B cell (primary cell): ENCODE measurements around the gene DIABLO. TPM values are rescaled to one million over a fixed set of nuclear protein-coding genes. Genes with fewer than 3 reads are reported as not detected.

Experiments used
- ATAC-seq: fragments of 200-7000 bp; cut with Tn5 transposase; one replicate; pipeline ENCODE4 v1.10.0; 2021; ENCODE audit warnings: low read depth, mild to moderate bottlenecking, moderate number of reproducible peaks, moderate library complexity
- CTCF ChIA-PET: fragments of 350-600 bp; sonication (Branson Sonifier 250); formaldehyde crosslinking; loops from one replicate; lab custom pipeline; 2021; ENCODE audit warnings: antibody characterized with exemption, inconsistent platforms; lab: Charles Lee
- POLR2A ChIA-PET: fragments of 350-600 bp; sonication (Branson Sonifier 250); formaldehyde crosslinking; loops from one replicate; lab custom pipeline; 2021; ENCODE audit warnings: antibody characterized with exemption; lab: Charles Lee
- DNase-seq: peaks from one replicate; pipeline ENCODE4 v3.0.0; 2013
- H2AFZ ChIP-seq: 2 replicates; pipeline ENCODE4 v1.6.1; 2012; ENCODE audit warnings: mild to moderate bottlenecking, low read depth, low read length; ENCODE audit not compliant: insufficient read depth, poor library complexity, severe bottlenecking
- H3K27ac ChIP-seq, 2 donors: 1 replicate in 1 of 2; 2 replicates in 1 of 2; pipeline ENCODE4 v1.5.1; 2012 to 2013; ENCODE audit warnings: low read length in 2 of 2, mild to moderate bottlenecking in 2 of 2, moderate library complexity in 1 of 2
- H3K27me3 ChIP-seq, 4 experiments: fragments of 200-600 bp in 1 of 4; sonication (generic) in 1 of 4; replicated peaks in 1 of 4; 1 replicate in 2 of 4; 2 replicates in 2 of 4; pipeline versions ENCODE4 v1.6.1 to v1.7.0; 2013 to 2016; ENCODE audit warnings: low read length in 3 of 4, mild to moderate bottlenecking in 2 of 4, mixed read lengths in 1 of 4, moderate library complexity in 1 of 4; ENCODE audit not compliant: insufficient read depth in 4 of 4, control insufficient read depth in 3 of 4; ENCODE audit errors: control extremely low read depth in 1 of 4
- H3K36me3 ChIP-seq, 2 experiments: replicated peaks in 1 of 2; 1 replicate in 1 of 2; 2 replicates in 1 of 2; pipeline versions ENCODE4 v1.6.1 to v1.7.1; 2013; ENCODE audit warnings: low read length in 1 of 2; ENCODE audit not compliant: insufficient read depth in 2 of 2, control insufficient read depth in 1 of 2; ENCODE audit errors: control extremely low read depth in 1 of 2, extremely low read depth in 1 of 2
- H3K4me1 ChIP-seq, 2 donors: fragments of 200-600 bp in 1 of 2; sonication (generic) in 1 of 2; 1 replicate in 1 of 2; 2 replicates in 1 of 2; pipeline versions ENCODE4 v1.5.1 to v1.6.1; 2013 to 2017; ENCODE audit warnings: low read length in 2 of 2; ENCODE audit not compliant: control insufficient read depth in 2 of 2, insufficient read depth in 2 of 2
- H3K4me2 ChIP-seq: replicated peaks from 2 replicates; pipeline ENCODE3; 2012; ENCODE audit warnings: mild to moderate bottlenecking, low read depth, low read length; ENCODE audit not compliant: poor library complexity, severe bottlenecking
- H3K4me3 ChIP-seq, 5 experiments: fragments of 200-600 bp in 1 of 5; sonication (generic) in 1 of 5; 1 replicate in 3 of 5; 2 replicates in 2 of 5; pipeline versions ENCODE4 v1.5.1 to v1.7.0; 2011 to 2016; ENCODE audit warnings: low read length in 4 of 5, mild to moderate bottlenecking in 4 of 5, low read depth in 2 of 5, control low read depth in 1 of 5, moderate library complexity in 1 of 5; ENCODE audit not compliant: insufficient read depth in 1 of 5; ENCODE audit errors: control extremely low read depth in 1 of 5, extremely low read depth in 1 of 5
- H3K79me2 ChIP-seq: fragments of 200-600 bp; sonication (generic); one replicate; pipeline ENCODE4 v1.6.0; 2016; ENCODE audit warnings: low read length; ENCODE audit not compliant: control insufficient read depth, insufficient read depth
- H3K9ac ChIP-seq: fragments of 200-600 bp; sonication (generic); 2 replicates; pipeline ENCODE4 v1.6.1; 2017; ENCODE audit warnings: mild to moderate bottlenecking, low read length, moderate library complexity
- H3K9me3 ChIP-seq, 3 donors: one replicate each; pipeline versions ENCODE4 v1.6.1 to v1.7.1; 2013; ENCODE audit warnings: low read length in 2 of 3; ENCODE audit not compliant: control insufficient read depth in 2 of 3, insufficient read depth in 1 of 3; ENCODE audit errors: control extremely low read depth in 1 of 3
- H4K20me1 ChIP-seq: 2 replicates; pipeline ENCODE4 v1.6.0; 2012; ENCODE audit warnings: mild to moderate bottlenecking, low read length; ENCODE audit not compliant: insufficient read depth, control insufficient read depth, poor library complexity, severe bottlenecking
- H3K27ac Mint-ChIP-seq: one replicate; pipeline ENCODE4 v1.8.0; 2021; ENCODE audit warnings: mixed read lengths
- H3K27me3 Mint-ChIP-seq: one replicate; pipeline ENCODE4 v1.8.0; 2021; ENCODE audit warnings: mixed read lengths
- H3K4me1 Mint-ChIP-seq: one replicate; pipeline ENCODE4 v1.8.0; 2021; ENCODE audit warnings: mixed read lengths
- H3K4me3 Mint-ChIP-seq: one replicate; pipeline ENCODE4 v1.8.0; 2021; ENCODE audit warnings: mixed read lengths
- H3K9me3 Mint-ChIP-seq: one replicate; pipeline ENCODE4 v1.8.0; 2022; ENCODE audit warnings: mixed read lengths; ENCODE audit not compliant: insufficient read depth
- EZH2 ChIP-seq: IDR thresholded peaks from 2 replicates; pipeline ENCODE4 v1.6.1; 2012; ENCODE audit warnings: borderline replicate concordance, low read depth, mild to moderate bottlenecking, moderate library complexity, low read length; ENCODE audit not compliant: insufficient read depth, poor library complexity, severe bottlenecking
- WGBS: methylation state at CpG from one replicate; pipeline ENCODE4 v1.1.5; 2013; ENCODE audit warnings: missing lambda C conversion rate; ENCODE audit not compliant: insufficient coverage; 5-methylcytosine and 5-hydroxymethylcytosine counted together
- intact Hi-C: fragments of 100-400 bp; cut with micrococcal nuclease; formaldehyde crosslinking; loops from one replicate; pipeline ENCODE4 v1.10.0; 2022
- polyA plus RNA-seq: library from polyadenylated mRNA; depleted of rRNA; stranded (reverse); fragments of >200 nt; gene quantifications from 2 replicates; pipeline ENCODE4 v1.2.3, GENCODE V29; 2012
- total RNA-seq, 2 donors: library from RNA; stranded (reverse); fragments of 120-200 nt in 1 of 2; gene quantifications; 1 replicate in 1 of 2; 2 replicates in 1 of 2; pipeline versions ENCODE4 v1.2.3 to v1.2.4, GENCODE V29; 2013 to 2022
- TF ChIP-seq, protein P1 (sequence below): fragments of 200-600 bp; IDR thresholded peaks from one replicate; pipeline ENCODE4 v1.8.0; 2022; ENCODE audit warnings: antibody characterized with exemption, mild to moderate bottlenecking

Gene DIABLO
- total and polyA plus RNA-seq, 2 donors (not counting 1 experiment from before 2014, with no cell fraction given): 36.8 to 44.6 TPM

DNA sequence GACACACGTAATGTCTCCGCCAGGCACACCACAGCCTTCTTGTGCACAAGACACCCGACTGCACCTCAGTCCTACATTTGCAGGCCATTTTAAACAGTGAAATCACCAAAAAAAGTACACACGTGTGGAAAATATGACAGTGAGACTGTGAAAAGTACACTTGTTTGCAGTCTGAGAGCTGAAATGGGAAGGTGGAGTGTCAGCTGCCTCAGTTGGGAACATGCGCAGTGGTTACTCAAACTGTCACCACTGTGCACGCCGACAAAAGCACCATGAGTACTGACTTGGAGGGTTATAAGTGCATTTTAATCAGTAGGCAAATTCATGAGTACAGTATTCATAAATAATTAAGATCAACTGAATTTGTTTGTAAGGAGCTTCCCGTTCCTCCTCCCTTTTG, 24.7 kb upstream of the DIABLO start:
- intact Hi-C loops: no loop called here
- Histone ChIP-seq H3K27ac (no peak overlapping the region), H3K27me3 (no peaks in the 10 kb centered on the region), H3K9ac (no peak overlapping the region), H2AFZ (no peak overlapping the region), H3K79me2 (peaks cover 35% of the 10 kb centered on the region), H3K36me3 (peaks cover 2 to 40% of the 10 kb centered on the region in 2 experiments), H3K4me3 (no peak overlapping the region), H4K20me1 (peaks cover 26% of the 10 kb centered on the region), H3K4me2 (no peak overlapping the region), H3K4me1 (no peaks in the 10 kb centered on the region), H3K9me3 (no peaks in the 10 kb centered on the region)
- Mint-ChIP-seq H3K4me1 (no peaks in the 10 kb centered on the region), H3K27ac (no peak overlapping the region), H3K9me3 (no peaks in the 10 kb centered on the region), H3K27me3 (no peaks in the 10 kb centered on the region), H3K4me3 (no peak overlapping the region)
- no peak for TF ChIP-seq EZH2
- TF ChIP-seq, protein P1, sequence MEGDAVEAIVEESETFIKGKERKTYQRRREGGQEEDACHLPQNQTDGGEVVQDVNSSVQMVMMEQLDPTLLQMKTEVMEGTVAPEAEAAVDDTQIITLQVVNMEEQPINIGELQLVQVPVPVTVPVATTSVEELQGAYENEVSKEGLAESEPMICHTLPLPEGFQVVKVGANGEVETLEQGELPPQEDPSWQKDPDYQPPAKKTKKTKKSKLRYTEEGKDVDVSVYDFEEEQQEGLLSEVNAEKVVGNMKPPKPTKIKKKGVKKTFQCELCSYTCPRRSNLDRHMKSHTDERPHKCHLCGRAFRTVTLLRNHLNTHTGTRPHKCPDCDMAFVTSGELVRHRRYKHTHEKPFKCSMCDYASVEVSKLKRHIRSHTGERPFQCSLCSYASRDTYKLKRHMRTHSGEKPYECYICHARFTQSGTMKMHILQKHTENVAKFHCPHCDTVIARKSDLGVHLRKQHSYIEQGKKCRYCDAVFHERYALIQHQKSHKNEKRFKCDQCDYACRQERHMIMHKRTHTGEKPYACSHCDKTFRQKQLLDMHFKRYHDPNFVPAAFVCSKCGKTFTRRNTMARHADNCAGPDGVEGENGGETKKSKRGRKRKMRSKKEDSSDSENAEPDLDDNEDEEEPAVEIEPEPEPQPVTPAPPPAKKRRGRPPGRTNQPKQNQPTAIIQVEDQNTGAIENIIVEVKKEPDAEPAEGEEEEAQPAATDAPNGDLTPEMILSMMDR: no peak
- WGBS: 92% methylated on average over 5 of the region's 8 CpGs
- ATAC-seq (no peak), DNase-seq (no peak)
- CTCF ChIA-PET: interaction anchor here (0.5 kb wide), 1 partner anchor 1107 kb away, joined by 3 read pairs; no protein-coding TSS in a partner anchor
- POLR2A ChIA-PET: no interaction called here

DNA sequence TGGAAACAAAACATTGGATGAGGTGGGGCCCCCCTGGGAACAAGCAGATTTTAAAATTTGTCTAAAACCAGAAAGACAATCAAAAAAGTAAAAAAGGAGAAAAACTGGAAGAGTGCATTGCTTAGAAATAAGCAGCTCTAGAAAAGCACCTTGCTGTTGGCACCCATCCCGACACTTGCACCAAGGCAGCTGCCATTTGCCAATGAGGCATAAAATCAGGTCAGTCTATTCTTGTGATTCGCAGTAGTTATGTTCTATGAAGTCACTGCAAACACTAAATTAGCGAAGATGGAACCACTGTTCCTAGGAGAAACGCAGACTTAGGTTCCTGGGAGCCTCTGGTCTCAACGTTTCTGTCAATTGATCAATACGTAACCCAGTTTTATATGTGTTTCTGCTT, 24.2 kb upstream of the DIABLO start:
- Histone ChIP-seq H3K27me3 (no peaks in the 10 kb centered on the region), H3K27ac (no peak overlapping the region), H2AFZ (no peak overlapping the region), H4K20me1 (peaks cover 26% of the 10 kb centered on the region), H3K9ac (no peak overlapping the region), H3K4me1 (no peaks in the 10 kb centered on the region), H3K36me3 (peaks cover 2 to 38% of the 10 kb centered on the region in 2 experiments), H3K4me2 (no peak overlapping the region), H3K9me3 (no peaks in the 10 kb centered on the region), H3K79me2 (peaks cover 33% of the 10 kb centered on the region), H3K4me3 (no peak overlapping the region)
- TF ChIP-seq, protein P1: no peak
- no peak for TF ChIP-seq EZH2
- DNase-seq: no peak
- no peaks in the 10 kb centered on the region for H3K4me1 Mint-ChIP-seq
- H3K27ac Mint-ChIP-seq: no peak overlapping the region
- no peak overlapping the region for H3K4me3 Mint-ChIP-seq
- ChIA-PET CTCF (no interaction called here), POLR2A (no interaction called here)
- intact Hi-C loops: no loop called here
- WGBS: 100% methylated on average over 3 of the region's 6 CpGs
- H3K9me3 Mint-ChIP-seq: no peaks in the 10 kb centered on the region
- ATAC-seq: no peak
- H3K27me3 Mint-ChIP-seq: no peaks in the 10 kb centered on the region
